Measurements from ENCODE around the gene CDK18.

The CDK18 gene

GRCh38 chr1:205535096-205535495 lies 30.6 kb downstream of the CDK18 start:
- H3K9ac ChIP-seq (ENCODE audit: low read length in 5 of 5), result no peak overlapping the region

GRCh38 chr1:205535866-205536758 lies 31.6 kb downstream of the CDK18 start:
- no peaks in the 10 kb centered on the region for H3K9me3 ChIP-seq (ENCODE audit: control insufficient read depth in 5 of 5, low read length in 5 of 5)
- peaks cover 0 to 6% (median 0%) of the 10 kb centered on the region in 5 donors for H3K27me3 ChIP-seq (ENCODE audit: control insufficient read depth in 5 of 5, insufficient read depth in 4 of 5, low read length in 5 of 5)
- H3K9ac ChIP-seq (ENCODE audit: low read length in 5 of 5), result peak overlapping the region in 1 of 5 donors; percentile 20
- no peak overlapping the region for H3K27ac ChIP-seq (ENCODE audit: low read depth, low read length)
- H3K4me1 ChIP-seq (ENCODE audit: control insufficient read depth in 5 of 5, insufficient read depth in 5 of 5, low read length in 5 of 5), result peaks cover 6 to 46% (median 23%) of the 10 kb centered on the region in 5 donors
- H3K4me3 ChIP-seq (ENCODE audit: low read depth in 1 of 5, low read length in 5 of 5), result no peak overlapping the region
- H3K36me3 ChIP-seq (ENCODE audit: control insufficient read depth in 5 of 5, insufficient read depth in 5 of 5, low read length in 5 of 5), result peaks cover 0 to 2% (median 0%) of the 10 kb centered on the region in 5 donors

More at GRCh38 chr1:205535096-205535495, 30.6 kb downstream of the CDK18 start:
- no peaks in the 10 kb centered on the region for H3K9me3 ChIP-seq (ENCODE audit: control insufficient read depth in 5 of 5, low read length in 5 of 5)
- H3K27me3 ChIP-seq (ENCODE audit: control insufficient read depth in 5 of 5, insufficient read depth in 4 of 5, low read length in 5 of 5), result peaks cover 0 to 6% (median 0%) of the 10 kb centered on the region in 5 donors
- H3K36me3 ChIP-seq (ENCODE audit: control insufficient read depth in 5 of 5, insufficient read depth in 5 of 5, low read length in 5 of 5), result peaks cover 0 to 2% (median 0%) of the 10 kb centered on the region in 5 donors
- H3K4me1 ChIP-seq (ENCODE audit: control insufficient read depth in 5 of 5, insufficient read depth in 5 of 5, low read length in 5 of 5), result peaks cover 6 to 46% (median 23%) of the 10 kb centered on the region in 5 donors
- H3K4me3 ChIP-seq (ENCODE audit: low read depth in 1 of 5, low read length in 5 of 5), result no peak overlapping the region
- no peak overlapping the region for H3K27ac ChIP-seq (ENCODE audit: low read depth, low read length)

- Histone ChIP-seq H3K9me3 (ENCODE audit: control insufficient read depth in 5 of 5, low read length in 5 of 5) (peaks cover 0 to 4% (median 0%) of the 10 kb centered on the region in 5 donors), H3K4me3 (ENCODE audit: low read depth in 1 of 5, low read length in 5 of 5) (no peak overlapping the region), H3K27me3 (ENCODE audit: control insufficient read depth in 5 of 5, insufficient read depth in 4 of 5, low read length in 5 of 5) (peaks cover 0 to 5% (median 0%) of the 10 kb centered on the region in 5 donors), H3K36me3 (ENCODE audit: control insufficient read depth in 5 of 5, insufficient read depth in 5 of 5, low read length in 5 of 5) (peaks cover 0 to under 1% (median 0%) of the 10 kb centered on the region in 5 donors), H3K27ac (ENCODE audit: low read depth, low read length) (peak overlapping the region; percentile 35), H3K4me1 (ENCODE audit: control insufficient read depth in 5 of 5, insufficient read depth in 5 of 5, low read length in 5 of 5) (peaks cover 6 to 53% (median 23%) of the 10 kb centered on the region in 5 donors), H3K9ac (ENCODE audit: low read length in 5 of 5) (no peak overlapping the region)
Measured at GRCh38 chr1:205536759-205537361, 32.4 kb downstream of the CDK18 start.

- Histone ChIP-seq H3K27me3 (ENCODE audit: control insufficient read depth in 5 of 5, insufficient read depth in 4 of 5, low read length in 5 of 5) (peaks cover 0 to 8% (median 0%) of the 10 kb centered on the region in 5 donors), H3K27ac (ENCODE audit: low read depth, low read length) (peak overlapping the region; percentile 35), H3K4me1 (ENCODE audit: control insufficient read depth in 5 of 5, insufficient read depth in 5 of 5, low read length in 5 of 5) (peaks cover 6 to 55% (median 23%) of the 10 kb centered on the region in 5 donors), H3K4me3 (ENCODE audit: low read depth in 1 of 5, low read length in 5 of 5) (no peak overlapping the region), H3K9ac (ENCODE audit: low read length in 5 of 5) (peak overlapping the region in 1 of 5 donors; percentile 20), H3K36me3 (ENCODE audit: control insufficient read depth in 5 of 5, insufficient read depth in 5 of 5, low read length in 5 of 5) (no peaks in the 10 kb centered on the region), H3K9me3 (ENCODE audit: control insufficient read depth in 5 of 5, low read length in 5 of 5) (peaks cover 0 to 4% (median 0%) of the 10 kb centered on the region in 5 donors)
Measured at GRCh38 chr1:205537386-205538018, 33.0 kb downstream of the CDK18 start.

GRCh38 chr1:205538235-205538840 lies 33.9 kb downstream of the CDK18 start:
- H3K9ac ChIP-seq (ENCODE audit: low read length in 5 of 5), result no peak overlapping the region
- H3K36me3 ChIP-seq (ENCODE audit: control insufficient read depth in 5 of 5, insufficient read depth in 5 of 5, low read length in 5 of 5), result no peaks in the 10 kb centered on the region
- peak overlapping the region; percentile 54 for H3K27ac ChIP-seq (ENCODE audit: low read depth, low read length)
- H3K4me1 ChIP-seq (ENCODE audit: control insufficient read depth in 5 of 5, insufficient read depth in 5 of 5, low read length in 5 of 5), result peaks cover 6 to 58% (median 23%) of the 10 kb centered on the region in 5 donors
- peaks cover 0 to 4% (median 0%) of the 10 kb centered on the region in 5 donors for H3K9me3 ChIP-seq (ENCODE audit: control insufficient read depth in 5 of 5, low read length in 5 of 5)
- peaks cover 0 to 13% (median 0%) of the 10 kb centered on the region in 5 donors for H3K27me3 ChIP-seq (ENCODE audit: control insufficient read depth in 5 of 5, insufficient read depth in 4 of 5, low read length in 5 of 5)
- no peak overlapping the region for H3K4me3 ChIP-seq (ENCODE audit: low read depth in 1 of 5, low read length in 5 of 5)

- Histone ChIP-seq H3K27me3 (ENCODE audit: control insufficient read depth in 5 of 5, insufficient read depth in 4 of 5, low read length in 5 of 5) (peaks cover 0 to 17% (median 11%) of the 10 kb centered on the region in 5 donors), H3K9ac (ENCODE audit: low read length in 5 of 5) (no peak overlapping the region), H3K4me1 (ENCODE audit: control insufficient read depth in 5 of 5, insufficient read depth in 5 of 5, low read length in 5 of 5) (peaks cover 11 to 56% (median 29%) of the 10 kb centered on the region in 5 donors), H3K36me3 (ENCODE audit: control insufficient read depth in 5 of 5, insufficient read depth in 5 of 5, low read length in 5 of 5) (no peaks in the 10 kb centered on the region), H3K4me3 (ENCODE audit: low read depth in 1 of 5, low read length in 5 of 5) (no peak overlapping the region), H3K27ac (ENCODE audit: low read depth, low read length) (peak overlapping the region; percentile 77), H3K9me3 (ENCODE audit: control insufficient read depth in 5 of 5, low read length in 5 of 5) (peaks cover 0 to 4% (median 0%) of the 10 kb centered on the region in 5 donors)
Measured at GRCh38 chr1:205541161-205541886, 36.9 kb downstream of the CDK18 start.

- Histone ChIP-seq H3K27ac (ENCODE audit: low read depth, low read length) (peak overlapping the region; percentile 77), H3K27me3 (ENCODE audit: control insufficient read depth in 5 of 5, insufficient read depth in 4 of 5, low read length in 5 of 5) (peaks cover 4 to 18% (median 14%) of the 10 kb centered on the region in 5 donors), H3K4me1 (ENCODE audit: control insufficient read depth in 5 of 5, insufficient read depth in 5 of 5, low read length in 5 of 5) (peaks cover 9 to 45% (median 21%) of the 10 kb centered on the region in 5 donors)
Measured at GRCh38 chr1:205542367-205542766, 37.9 kb downstream of the CDK18 start.

GRCh38 chr1:205543351-205544301 lies 39.2 kb downstream of the CDK18 start:
- Histone ChIP-seq H3K9ac (ENCODE audit: low read length in 5 of 5) (peak overlapping the region in 1 of 5 donors; percentile 38), H3K36me3 (ENCODE audit: control insufficient read depth in 5 of 5, insufficient read depth in 5 of 5, low read length in 5 of 5) (no peaks in the 10 kb centered on the region), H3K9me3 (ENCODE audit: control insufficient read depth in 5 of 5, low read length in 5 of 5) (peaks cover 0 to 4% (median 0%) of the 10 kb centered on the region in 5 donors), H3K4me3 (ENCODE audit: low read depth in 1 of 5, low read length in 5 of 5) (peak overlapping the region in 4 of 5 donors; percentile 29 to 55 (median 46)), H3K27ac (ENCODE audit: low read depth, low read length) (peak overlapping the region; percentile 77), H3K4me1 (ENCODE audit: control insufficient read depth in 5 of 5, insufficient read depth in 5 of 5, low read length in 5 of 5) (peaks cover 5 to 34% (median 8%) of the 10 kb centered on the region in 5 donors), H3K27me3 (ENCODE audit: control insufficient read depth in 5 of 5, insufficient read depth in 4 of 5, low read length in 5 of 5) (peaks cover 6 to 20% (median 14%) of the 10 kb centered on the region in 5 donors)

More at GRCh38 chr1:205542367-205542766, 37.9 kb downstream of the CDK18 start:
- peaks cover 0 to 4% (median 0%) of the 10 kb centered on the region in 5 donors for H3K9me3 ChIP-seq (ENCODE audit: control insufficient read depth in 5 of 5, low read length in 5 of 5)
- no peak overlapping the region for H3K9ac ChIP-seq (ENCODE audit: low read length in 5 of 5)
- no peak overlapping the region for H3K4me3 ChIP-seq (ENCODE audit: low read depth in 1 of 5, low read length in 5 of 5)
- no peaks in the 10 kb centered on the region for H3K36me3 ChIP-seq (ENCODE audit: control insufficient read depth in 5 of 5, insufficient read depth in 5 of 5, low read length in 5 of 5)
